HUES6 (cell line): Measurements from ENCODE around the gene HOXA7.

Experiments
- H3K27ac ChIP-seq: 2 replicates; pipeline ENCODE4 v1.7.0; 2013; ENCODE audit warnings: low read depth, mild to moderate bottlenecking, low read length, inconsistent platforms
- H3K27me3 ChIP-seq: 2 replicates; pipeline ENCODE4 v1.6.1; 2013; ENCODE audit warnings: low read length; ENCODE audit not compliant: control insufficient read depth, insufficient read depth
- H3K36me3 ChIP-seq: 2 replicates; pipeline ENCODE4 v1.6.1; 2013; ENCODE audit warnings: low read length; ENCODE audit not compliant: control insufficient read depth, insufficient read depth
- H3K4me1 ChIP-seq: 2 replicates; pipeline ENCODE4 v1.6.1; 2013; ENCODE audit warnings: low read length; ENCODE audit not compliant: control insufficient read depth, insufficient read depth
- H3K4me3 ChIP-seq: 2 replicates; pipeline ENCODE4 v1.5.1; 2013; ENCODE audit warnings: low read depth, low read length
- H3K9ac ChIP-seq: one replicate; pipeline ENCODE4 v1.6.1; 2013; ENCODE audit warnings: mild to moderate bottlenecking, low read length
- H3K9me3 ChIP-seq: 2 replicates; pipeline ENCODE4 v1.6.1; 2013; ENCODE audit warnings: low read depth, low read length; ENCODE audit not compliant: control insufficient read depth, insufficient read depth

Gene HOXA7

GRCh38 chr7:27192546-27193334 lies 36.3 kb upstream of the HOXA7 start:
- H3K4me1 ChIP-seq, result peaks cover 19% of the 10 kb centered on the region
- no peaks in the 10 kb centered on the region for H3K9me3 ChIP-seq
- H3K27ac ChIP-seq, result no peak overlapping the region
- peak overlapping the region; percentile 17 for H3K9ac ChIP-seq
- peaks cover 100% of the 10 kb centered on the region for H3K27me3 ChIP-seq
- H3K36me3 ChIP-seq, result no peaks in the 10 kb centered on the region
- H3K4me3 ChIP-seq, result peak overlapping the region; percentile 40

- Histone ChIP-seq H3K9ac (no peak overlapping the region), H3K9me3 (no peaks in the 10 kb centered on the region), H3K36me3 (no peaks in the 10 kb centered on the region), H3K4me1 (peaks cover 25% of the 10 kb centered on the region), H3K27me3 (peaks cover 100% of the 10 kb centered on the region), H3K27ac (no peak overlapping the region), H3K4me3 (peak overlapping the region; percentile 40)
Measured at GRCh38 chr7:27191833-27192545, 35.5 kb upstream of the HOXA7 start.

GRCh38 chr7:27191161-27191731 lies 34.8 kb upstream of the HOXA7 start:
- Histone ChIP-seq H3K4me3 (no peak overlapping the region), H3K27ac (no peak overlapping the region), H3K9me3 (no peaks in the 10 kb centered on the region), H3K9ac (no peak overlapping the region), H3K36me3 (no peaks in the 10 kb centered on the region), H3K27me3 (peaks cover 100% of the 10 kb centered on the region), H3K4me1 (peaks cover 28% of the 10 kb centered on the region)

GRCh38 chr7:27189997-27190748 lies 33.7 kb upstream of the HOXA7 start:
- H3K9ac ChIP-seq, result no peak overlapping the region
- peaks cover 39% of the 10 kb centered on the region for H3K4me1 ChIP-seq
- no peak overlapping the region for H3K4me3 ChIP-seq
- H3K9me3 ChIP-seq, result no peaks in the 10 kb centered on the region
- peaks cover 100% of the 10 kb centered on the region for H3K27me3 ChIP-seq
- H3K27ac ChIP-seq, result no peak overlapping the region
- H3K36me3 ChIP-seq, result no peaks in the 10 kb centered on the region

- H3K27me3 ChIP-seq, result peaks cover 100% of the 10 kb centered on the region
- H3K4me1 ChIP-seq, result peaks cover 45% of the 10 kb centered on the region
- H3K36me3 ChIP-seq, result no peaks in the 10 kb centered on the region
- H3K9ac ChIP-seq, result peak overlapping the region; percentile 24
- H3K27ac ChIP-seq, result no peak overlapping the region
- H3K4me3 ChIP-seq, result peak overlapping the region; percentile 37
- no peaks in the 10 kb centered on the region for H3K9me3 ChIP-seq
Measured at GRCh38 chr7:27189295-27189996, 33.0 kb upstream of the HOXA7 start.

GRCh38 chr7:27188386-27189294 lies 32.2 kb upstream of the HOXA7 start:
- Histone ChIP-seq H3K27me3 (peaks cover 100% of the 10 kb centered on the region), H3K9ac (peak overlapping the region; percentile 51), H3K4me3 (peak overlapping the region; percentile 37), H3K4me1 (peaks cover 49% of the 10 kb centered on the region), H3K27ac (no peak overlapping the region), H3K36me3 (no peaks in the 10 kb centered on the region), H3K9me3 (no peaks in the 10 kb centered on the region)

- H3K36me3 ChIP-seq, result no peaks in the 10 kb centered on the region
- H3K27me3 ChIP-seq, result peaks cover 100% of the 10 kb centered on the region
- H3K4me3 ChIP-seq, result peak overlapping the region; percentile 37; the same call in 1 of the 2 replicates
- peaks cover 49% of the 10 kb centered on the region for H3K4me1 ChIP-seq
- H3K9ac ChIP-seq, result peak overlapping the region; percentile 51
- H3K9me3 ChIP-seq, result no peaks in the 10 kb centered on the region
- H3K27ac ChIP-seq, result no peak overlapping the region
Measured at GRCh38 chr7:27187475-27188385, 31.3 kb upstream of the HOXA7 start.

- Histone ChIP-seq H3K4me3 (peak overlapping the region; percentile 43; the same call in 1 of the 2 replicates), H3K9me3 (no peaks in the 10 kb centered on the region), H3K4me1 (peaks cover 46% of the 10 kb centered on the region), H3K36me3 (no peaks in the 10 kb centered on the region), H3K27ac (no peak overlapping the region), H3K27me3 (peaks cover 100% of the 10 kb centered on the region), H3K9ac (no peak overlapping the region)
Measured at GRCh38 chr7:27186668-27187474, 30.4 kb upstream of the HOXA7 start.
